ENCODE data around the gene ZNF747.
"Not testable (repeated sequence)": the region's sequence is repeated elsewhere in the genome, so short reads cannot be mapped to it uniquely, and the experiment has no call there.

The ZNF747 gene

DNA sequence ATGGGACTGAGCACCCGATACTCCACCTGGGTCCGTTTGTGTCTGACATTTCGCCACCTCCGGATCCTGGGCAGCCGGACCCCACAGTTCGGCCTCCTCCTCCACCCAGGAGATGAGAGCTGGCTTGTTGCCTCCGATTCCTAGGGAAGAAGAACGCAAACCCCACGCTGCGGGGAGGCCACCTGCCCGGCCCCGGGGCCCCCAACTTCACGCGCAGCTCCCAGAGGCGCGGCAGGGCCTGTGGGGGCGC lies 23.0 kb upstream of the ZNF747 start:
- DNase-seq: no peak

DNA sequence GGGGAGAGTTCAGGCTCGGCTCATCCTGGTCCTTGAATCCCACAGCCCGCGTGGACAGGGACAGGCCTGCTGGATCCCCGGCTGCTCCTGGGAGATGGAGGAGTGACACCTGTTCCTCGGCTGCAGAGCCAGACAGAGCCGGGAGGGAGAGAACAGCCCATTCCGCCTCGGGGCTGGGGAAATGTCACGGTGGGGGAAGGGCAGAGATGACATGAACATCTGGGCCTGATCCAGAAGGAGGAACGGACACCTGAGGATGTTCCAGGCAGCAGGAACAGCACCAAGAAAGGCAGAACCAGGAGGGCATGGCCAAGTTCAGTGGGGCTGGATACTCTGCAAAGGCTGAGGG lies 21.4 kb upstream of the ZNF747 start:
- no peak for DNase-seq

DNA sequence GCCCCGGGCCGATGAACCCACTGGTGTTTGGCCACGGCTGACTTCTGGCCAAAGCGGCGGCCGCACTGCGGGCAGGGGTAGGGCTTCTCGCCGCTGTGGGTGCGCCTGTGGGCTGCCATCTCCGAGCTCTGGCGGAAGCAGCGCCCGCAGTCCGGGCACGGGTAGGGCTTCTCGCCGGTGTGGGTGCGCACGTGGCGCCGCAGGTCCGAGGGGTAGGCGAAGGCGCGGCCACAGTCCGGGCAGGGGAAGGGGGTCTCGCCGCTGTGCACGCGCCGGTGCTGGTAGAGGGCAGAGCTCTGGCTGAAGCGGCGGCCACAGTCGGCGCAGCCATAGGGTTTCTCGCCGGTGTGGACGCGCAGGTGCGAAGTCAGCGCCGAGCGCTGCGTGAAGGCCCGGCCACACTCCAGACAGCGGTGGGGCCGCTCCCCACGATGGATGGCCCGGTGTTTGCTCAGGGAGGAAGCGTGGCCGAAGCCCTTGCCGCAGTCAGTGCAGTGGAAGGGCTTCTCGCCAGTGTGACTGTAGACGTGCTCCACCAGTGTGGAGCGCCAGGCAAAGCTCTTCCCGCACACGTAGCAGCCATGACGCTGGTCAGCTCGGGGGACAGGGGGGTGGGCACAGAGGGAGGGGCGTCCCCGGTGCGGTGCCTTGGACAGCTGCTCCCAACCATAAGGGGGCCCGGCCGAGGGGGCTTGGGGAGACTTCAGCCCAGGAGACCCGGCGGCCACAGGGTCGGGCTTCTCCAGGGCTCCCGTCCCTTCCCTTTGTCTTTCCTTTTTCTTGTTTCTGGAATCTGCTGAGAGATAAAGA lies 20.9 kb upstream of the ZNF747 start:
- no peak for DNase-seq

DNA sequence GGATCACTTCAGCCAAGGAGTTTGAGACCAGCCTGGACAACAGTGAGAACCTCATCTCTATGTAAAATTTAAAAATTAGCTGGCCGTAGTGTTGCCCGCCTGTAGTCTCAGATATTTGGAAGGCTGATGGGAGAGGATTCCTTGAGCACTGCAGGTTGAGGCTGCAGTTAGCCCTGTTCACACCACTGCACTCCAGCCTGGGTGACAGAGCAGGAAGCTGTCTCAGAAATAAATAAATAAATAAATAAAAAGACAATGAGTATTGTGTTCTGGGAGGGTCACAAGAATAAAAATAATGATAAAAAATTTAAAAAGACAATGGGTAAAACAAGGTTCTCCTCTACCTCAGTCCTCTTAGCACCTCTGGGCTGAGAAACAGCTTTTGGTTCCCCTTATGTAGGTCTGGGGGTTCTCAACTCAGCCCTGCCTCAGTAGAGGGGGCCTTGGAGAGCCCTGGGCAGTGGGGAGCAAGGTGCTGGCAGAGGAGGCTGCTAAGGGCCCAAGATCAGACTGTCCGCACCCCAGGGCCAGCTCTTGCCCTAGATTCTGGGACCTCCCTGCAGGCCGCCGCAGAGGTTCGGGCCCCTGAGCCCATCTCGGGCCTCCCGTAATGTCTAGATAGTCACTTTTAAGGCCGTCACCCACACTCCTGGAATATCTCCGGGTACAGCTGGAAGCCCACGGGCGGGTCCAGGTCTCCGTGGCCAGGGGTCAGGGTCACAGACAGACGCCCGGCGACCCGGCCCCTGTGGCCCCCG lies 20.1 kb upstream of the ZNF747 start:
- no peak for DNase-seq

DNA sequence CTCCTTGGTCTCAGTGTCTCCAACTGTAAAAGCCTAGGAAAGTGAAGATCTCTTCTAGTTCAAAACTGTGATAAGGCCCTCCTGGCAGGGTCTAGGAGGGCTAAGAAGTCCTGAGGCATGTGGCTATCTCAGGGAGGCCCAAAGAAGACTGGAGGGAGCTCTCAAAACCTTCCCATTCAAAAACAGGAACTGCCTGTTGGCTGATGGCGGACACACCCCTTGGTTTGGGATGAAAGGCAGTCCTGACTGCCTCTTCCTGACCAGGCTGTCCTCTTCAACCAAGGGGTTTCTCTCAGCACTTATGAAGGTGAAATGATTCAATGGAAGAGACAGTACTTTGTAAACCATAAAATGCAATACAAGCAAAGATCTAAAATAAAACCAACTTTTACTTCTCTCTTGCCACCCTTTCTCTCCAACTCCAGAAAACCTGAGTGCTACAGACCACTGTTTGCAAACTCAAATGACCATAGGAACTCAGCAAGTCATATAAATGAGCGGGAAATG lies 18.8 kb upstream of the ZNF747 start:
- DNase-seq: no peak

DNA sequence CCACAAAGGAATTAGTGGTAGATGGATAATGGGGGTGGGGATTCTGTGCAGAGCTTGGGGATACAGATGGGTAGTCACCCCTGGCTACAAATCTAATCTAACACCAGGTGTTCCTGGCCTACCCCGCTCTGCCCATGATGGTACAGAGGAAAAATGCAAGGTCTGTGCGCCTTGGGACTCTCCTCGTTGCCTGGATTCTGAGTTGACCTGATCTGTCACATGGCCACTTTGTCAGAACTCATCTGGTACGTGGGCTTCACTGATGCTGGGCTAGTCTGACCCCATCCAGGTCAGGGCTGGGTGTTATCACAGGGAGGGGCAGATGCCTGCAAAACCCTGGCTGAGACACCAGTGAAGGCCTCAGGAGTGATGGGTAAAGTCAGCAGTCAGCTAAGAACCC lies 18.3 kb upstream of the ZNF747 start:
- DNase-seq: no peak

DNA sequence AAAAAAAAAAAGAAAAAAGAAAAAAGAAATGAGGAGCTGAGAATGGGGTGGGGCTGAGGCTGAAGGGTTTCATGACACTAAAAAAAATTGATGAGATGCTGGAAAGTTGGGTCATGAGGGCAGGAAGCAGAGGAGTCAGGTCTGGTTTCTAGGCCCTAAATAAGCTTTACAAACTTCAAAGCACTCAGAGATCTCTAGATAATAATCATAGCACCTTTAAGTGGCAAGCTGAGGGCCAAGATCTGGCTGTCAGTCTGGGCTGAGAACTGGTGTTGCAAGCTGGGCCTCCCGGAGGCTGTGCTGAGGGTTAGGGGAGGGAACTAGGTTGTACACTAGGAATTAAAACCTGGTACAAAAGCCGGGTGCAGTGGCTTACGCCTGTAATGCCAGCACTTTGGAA lies 17.1 kb upstream of the ZNF747 start:
- no peak for DNase-seq

DNA sequence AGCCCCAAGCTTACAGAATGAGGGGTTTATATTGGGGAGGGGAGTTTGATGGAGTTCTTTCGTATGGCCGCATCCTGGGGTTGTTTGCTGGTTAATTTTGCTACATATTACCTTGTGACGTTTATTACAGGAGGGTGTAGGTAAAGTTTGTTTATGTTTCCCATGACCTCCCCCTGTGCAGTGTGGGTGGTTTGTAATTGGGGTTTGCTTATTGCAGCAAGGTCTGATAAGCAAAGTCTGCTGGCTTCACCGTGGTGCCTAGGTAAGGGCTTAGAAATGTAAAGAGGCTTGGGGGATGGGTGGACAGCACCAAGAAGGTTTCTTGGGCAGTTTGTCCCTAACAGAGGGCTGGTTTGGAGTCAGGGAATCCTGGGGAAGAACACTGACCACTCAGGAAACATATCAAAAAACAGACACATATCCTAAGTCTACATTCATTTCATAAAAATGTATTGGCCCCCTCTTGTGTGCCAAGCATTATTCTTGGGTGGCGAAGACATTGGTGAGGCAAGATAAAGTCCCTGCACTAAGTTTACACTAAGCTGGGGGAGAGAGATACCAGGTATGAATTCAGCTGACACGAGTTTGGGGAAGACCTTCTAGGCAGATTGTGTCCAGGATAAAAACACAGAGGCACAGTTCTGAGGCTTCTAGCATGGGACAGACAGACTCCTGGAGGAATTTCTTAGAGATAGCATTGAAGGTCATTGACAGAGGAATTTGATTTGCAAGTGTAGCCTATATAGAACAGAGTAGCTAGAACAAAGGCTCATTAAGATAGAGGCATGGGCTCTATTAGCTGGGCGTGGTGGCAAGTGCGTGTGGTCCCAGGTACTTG lies 14.0 kb upstream of the ZNF747 start:
- no peak for DNase-seq

DNA sequence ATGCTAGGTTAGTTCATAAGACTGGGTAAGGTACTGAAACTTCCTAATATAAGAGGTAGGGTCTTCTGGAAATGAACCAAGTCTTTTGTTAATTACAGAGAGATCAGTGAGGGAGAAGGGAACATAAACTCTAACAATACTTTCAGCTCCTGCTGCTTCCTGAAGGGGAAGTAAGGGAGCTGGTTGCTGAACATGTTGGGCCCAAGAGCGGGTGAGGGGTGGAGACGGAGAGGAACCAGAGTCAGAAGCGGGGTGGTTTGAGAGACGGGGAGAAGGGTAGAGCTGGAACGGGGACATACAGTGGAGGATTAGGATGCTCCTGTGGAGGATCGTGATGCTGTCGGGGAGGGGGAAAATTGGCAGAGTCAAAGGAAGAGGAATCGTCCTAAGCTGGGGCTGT lies 11.5 kb upstream of the ZNF747 start:
- DNase-seq: no peak

DNA sequence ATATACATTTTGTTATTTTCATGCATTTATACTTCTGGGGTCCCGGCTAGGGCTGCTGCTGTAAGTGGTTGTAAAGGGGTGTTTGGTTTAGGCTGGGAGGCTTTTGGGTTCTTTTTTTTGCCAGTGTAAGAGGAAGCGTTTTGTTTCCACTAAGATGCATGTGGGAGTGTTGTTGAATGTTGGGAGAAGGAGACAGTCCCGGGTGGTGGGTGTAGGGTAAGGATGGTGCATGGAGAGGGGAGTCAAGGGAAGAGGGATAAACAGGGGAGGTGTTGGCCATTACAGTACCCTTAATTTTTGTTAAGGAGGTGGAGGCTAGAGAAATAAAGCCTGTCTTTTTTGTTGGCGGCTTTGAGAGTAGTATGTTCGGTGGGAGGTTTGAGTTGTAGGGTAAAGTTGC lies 8.4 kb upstream of the ZNF747 start:
- no peak for DNase-seq

DNA sequence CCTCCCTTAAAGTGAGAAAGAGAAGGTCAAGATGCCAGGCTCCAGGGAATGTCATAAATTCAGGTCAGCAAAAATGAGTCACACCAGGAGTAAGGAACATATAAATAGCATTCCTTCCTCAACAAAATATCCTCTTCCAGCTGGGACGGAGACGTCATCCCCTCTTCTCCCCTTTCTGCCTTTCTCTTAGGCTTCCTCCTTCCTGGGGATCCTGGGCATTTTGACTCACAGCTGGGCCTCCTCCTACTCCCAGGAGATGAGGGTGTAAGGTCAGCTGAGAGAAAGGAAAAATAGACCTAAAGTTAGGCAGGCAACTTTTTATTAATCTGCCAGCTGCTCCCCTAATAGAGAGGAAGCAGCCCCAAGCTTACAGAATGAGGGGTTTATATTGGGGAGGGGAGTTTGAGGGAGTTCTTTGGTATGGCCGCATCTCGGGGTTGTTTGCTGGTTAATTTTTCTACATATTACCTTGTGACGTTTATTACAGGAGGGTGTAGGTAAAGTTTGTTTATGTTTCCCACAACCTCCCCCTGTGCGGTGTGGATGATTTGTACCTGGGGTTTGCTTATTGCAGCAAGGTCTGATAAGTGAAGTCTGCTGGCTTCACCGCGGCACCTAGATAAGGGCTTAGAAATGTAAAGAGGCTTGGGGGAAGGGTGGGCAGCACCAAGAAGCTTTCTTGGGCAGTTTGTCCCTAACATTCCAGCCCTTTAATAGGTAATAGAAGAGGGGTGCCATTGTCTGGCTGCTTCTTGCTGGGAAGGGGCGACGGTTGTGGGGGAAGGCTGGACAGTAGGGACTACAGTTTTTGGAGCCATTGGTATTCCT lies 7.1 kb upstream of the ZNF747 start:
- no peak for DNase-seq

DNA sequence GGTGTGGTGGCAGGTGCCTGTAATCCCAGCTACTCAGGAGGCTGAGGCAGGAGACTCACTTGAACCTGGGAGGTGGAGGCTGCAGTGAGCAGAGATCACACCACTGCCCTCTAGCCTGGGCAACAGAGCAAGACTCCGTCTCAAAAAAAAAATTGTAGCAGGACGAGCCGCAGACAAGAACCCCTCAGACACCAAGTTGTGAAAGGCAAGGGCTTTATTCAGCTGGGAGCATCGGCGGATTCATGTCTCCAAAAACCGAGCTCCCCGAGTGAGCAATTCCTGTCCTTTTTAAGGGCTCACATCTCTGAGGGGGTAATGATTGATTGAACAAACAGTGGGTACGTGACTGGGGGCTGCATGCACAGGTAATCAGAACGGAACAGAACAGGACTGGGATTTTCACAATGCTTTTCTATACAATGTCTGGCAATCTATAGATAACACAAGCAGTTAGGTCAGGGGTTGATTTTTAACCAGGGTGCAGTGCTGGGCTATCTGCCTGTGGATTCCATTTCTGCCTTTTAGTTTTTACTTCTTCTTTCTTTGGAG lies 6.3 kb upstream of the ZNF747 start:
- DNase-seq: not testable (repeated sequence)

DNA sequence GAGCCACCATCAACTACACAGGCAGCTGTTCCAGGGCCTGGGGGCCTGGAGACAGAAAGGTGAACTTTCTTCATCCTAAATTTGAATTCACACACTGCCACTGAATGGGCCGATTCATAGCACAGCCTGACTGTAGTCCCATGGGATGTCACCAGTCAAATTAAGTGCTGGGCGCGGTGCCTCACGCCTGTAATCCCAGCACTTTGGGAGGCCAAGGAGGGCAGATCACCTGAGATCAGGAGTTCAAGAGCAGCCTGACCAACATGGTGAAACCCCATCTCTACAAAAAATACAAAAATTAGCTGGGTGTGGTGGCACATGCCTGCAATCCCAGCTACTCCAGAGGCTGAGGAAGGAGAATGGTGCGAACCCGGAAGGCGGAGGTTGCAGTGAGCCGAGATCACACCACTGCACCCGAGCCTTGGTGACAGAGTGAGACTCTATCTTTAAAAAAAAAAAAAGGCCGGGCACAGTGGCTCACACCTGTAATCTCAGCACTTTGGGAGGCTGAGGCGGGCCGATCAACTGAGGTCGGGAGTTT lies 5.4 kb upstream of the ZNF747 start:
- not testable (repeated sequence) for DNase-seq

DNA sequence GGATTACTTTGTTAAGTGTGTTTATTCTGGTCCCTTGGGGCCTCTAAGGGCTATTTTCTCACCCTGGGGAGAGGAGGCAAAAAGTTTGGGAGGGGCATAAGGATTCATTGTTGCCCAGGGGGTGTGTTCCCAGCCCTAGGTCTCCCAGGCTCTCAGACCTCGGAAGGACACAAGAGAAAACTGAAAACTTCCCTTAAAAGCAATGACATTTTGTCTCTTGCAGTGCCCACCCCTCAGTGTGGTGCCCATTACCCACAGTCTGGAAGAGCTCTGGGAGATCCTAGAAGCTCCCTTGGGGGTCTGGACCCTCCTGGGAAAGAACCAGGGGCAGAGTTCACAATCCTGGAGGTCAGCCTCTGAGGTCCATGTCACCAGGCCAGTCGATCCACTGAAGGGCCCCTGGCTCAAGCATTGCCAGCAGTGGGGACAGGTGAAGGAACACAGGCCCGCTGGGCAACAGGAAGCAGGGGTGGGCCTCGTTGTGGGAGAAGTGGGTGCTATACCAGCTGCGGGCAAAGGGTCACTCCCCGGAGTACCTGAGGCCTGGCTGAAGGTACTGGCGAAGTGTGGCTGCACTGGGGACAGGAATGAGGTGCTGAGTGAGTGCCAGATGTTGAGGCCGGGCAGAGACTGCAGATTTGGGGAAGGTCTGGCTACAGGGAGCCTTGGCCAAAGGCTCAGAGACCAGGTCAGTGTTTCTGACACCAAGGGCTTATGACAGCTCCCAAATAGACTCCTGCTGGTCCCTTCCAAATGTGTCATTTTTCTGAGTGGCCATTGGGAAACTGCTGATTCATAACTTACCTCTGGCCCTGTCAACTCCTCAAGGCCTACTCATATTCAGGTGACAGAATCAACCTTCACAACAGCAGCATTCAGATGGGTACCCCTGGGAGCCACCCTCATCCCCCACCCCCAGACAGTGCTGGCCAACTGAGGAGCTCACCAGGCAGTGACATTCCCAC lies 4.6 kb upstream of the ZNF747 start:
- DNase-seq: no peak

DNA sequence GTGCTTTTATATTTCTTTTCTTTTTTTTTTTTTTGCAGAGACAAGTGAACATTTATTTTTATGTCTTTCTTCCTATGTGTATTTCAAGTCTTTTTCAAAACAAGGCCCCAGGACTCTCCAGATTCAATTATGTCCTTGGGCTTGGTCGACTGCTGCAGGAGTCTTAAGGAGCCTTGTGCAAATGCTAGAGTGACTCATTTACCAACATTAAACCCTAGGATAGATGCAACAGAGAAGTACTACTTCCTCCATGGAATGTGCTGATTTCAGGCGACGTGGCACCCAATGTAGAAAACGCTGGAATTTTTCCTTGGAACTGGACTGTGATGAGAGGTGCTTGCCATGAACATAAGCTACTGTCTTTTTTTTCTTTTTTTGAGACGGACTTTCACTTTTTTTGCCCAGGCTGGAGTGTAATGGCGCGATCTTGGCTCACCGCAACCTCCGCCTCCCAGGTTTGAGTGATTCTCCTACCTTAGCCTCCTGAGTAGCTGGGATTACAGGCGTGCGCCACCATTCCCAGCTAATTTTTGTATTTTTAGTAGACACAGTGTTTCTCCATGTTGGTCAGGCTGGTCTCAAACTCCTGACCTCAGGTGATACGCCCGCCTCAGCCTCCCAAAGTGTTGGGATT lies 1.9 kb upstream of the ZNF747 start:
- DNase-seq: not testable (repeated sequence)

DNA sequence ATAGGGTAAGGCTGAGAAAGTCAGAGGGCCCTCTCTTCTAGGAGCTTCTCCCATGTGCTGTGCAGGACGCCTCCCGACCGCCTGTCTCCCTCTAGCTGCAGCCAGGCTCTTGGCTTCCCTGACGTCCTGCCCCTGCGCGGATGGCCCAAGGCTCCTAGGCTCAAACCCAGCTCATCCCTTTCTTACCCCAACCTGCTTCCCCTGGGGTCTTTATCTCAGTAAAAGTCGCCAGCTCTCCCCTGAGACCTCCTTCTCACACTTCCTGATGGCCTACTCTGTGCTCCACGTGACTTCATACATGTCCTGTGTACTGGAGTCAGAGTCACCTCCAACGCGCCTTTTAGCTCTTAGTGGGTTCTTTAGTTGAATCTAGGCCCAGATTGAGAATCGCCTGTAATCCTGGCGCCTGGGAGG lies 1.1 kb upstream of the ZNF747 start:
- peak; percentile 6 for DNase-seq

DNA sequence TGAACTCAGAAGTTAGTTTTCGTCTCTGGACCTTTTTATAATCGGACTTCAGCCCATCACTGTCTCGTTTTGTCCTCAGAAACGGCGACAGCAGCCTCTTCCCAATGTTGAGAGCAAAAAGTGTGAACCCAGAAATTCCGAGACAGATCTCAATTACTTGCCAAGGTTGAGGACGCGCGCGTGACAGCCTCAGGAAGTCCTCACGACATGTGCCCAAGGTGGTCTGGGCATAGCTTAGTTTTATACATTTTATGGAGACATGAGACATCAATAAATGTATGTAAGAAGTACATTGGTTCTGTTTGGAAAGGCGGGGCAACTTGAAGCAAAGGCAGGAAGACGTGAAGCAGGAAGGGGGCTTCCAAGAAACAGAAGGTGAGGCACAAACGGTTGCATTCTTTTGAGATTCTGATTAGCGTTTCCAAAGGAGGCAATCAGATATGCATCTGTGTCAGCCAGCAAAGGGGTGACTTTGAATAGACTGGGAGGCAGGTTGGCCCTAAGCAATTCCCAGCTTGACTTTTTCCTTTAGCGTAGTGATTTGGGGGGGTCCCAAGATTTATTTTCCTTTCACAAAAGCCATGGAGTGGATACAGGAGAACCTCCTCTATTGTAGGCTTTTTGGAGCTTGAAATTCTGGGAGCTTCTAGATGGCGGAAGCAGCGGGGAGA lies 583 bp upstream of the ZNF747 start:
- no peak for DNase-seq

DNA sequence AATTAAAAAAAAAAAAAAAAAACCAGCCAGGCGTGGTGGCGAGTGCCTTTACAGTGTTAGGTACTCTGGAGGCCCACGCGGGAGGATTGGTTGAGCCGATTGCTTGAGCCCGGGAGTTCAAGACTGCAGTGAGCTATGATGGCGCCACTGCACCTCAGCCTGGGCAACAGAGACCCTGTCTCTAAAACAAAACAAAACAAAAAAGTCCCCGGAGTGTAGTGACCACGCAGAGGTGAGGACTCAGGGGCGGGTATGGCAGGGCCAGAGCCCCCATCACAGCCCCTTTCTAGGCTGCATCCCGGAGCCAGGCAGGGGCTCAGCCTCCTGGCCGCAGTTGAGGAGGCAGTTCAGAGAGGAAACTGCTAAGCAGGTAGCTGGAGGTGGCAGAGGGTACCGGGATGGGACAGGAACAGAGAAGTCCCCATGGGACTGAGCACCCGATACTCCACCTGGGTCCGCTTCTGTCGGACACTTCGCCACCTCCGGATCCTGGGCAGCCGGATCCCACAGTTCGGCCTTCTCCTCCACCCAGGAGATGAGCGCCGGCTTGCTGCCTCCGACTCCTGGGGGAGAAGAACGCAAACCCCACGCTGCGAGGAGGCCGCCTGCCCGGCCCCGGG lies 800 bp downstream of the ZNF747 start:
- DNase-seq: no peak

DNA sequence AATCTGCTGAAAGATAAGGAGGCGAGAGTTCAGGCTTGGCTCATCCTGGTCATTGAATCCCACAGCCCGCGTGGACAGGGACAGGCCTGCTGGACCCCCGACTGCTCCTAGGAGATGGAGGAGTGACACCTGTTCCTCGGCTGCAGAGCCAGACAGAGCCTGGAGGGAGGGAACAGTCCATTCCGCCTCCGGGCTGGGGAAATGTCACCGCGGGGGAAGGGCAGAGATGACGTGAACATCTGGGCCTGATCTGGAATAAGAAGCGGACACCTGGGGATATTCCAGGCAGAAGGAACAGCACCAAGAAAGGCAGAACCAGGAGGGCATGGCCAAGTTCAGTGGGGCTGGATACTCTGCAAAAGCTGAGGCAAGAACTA lies 1.5 kb downstream of the ZNF747 start:
- DNase-seq: no peak

Measured in NCI-H1417 treated with DMSO at 0.1 percent for 48 hours (cell line).